A172 (cell line): ENCODE data around the gene KCNC1. TPM values are rescaled to one million over a fixed set of nuclear protein-coding genes. Genes with fewer than 3 reads are reported as not detected.
A peak's percentile ranks its signal among the peaks of the same experiment; 100 is the strongest.

Experiments
- DNase-seq: peaks from one replicate; pipeline ENCODE4 v3.0.0-alpha.2; 2015; ENCODE audit warnings: low spot score
- total RNA-seq: library from RNA; depleted of rRNA; stranded (reverse); fragments of >200 nt; shearing (Covaris generic); gene quantifications from 2 replicates; pipeline ENCODE4 v1.2.3, GENCODE V29; 2014; rRNA removed

Gene KCNC1
- not detected in 2 replicates for total RNA-seq

DNA sequence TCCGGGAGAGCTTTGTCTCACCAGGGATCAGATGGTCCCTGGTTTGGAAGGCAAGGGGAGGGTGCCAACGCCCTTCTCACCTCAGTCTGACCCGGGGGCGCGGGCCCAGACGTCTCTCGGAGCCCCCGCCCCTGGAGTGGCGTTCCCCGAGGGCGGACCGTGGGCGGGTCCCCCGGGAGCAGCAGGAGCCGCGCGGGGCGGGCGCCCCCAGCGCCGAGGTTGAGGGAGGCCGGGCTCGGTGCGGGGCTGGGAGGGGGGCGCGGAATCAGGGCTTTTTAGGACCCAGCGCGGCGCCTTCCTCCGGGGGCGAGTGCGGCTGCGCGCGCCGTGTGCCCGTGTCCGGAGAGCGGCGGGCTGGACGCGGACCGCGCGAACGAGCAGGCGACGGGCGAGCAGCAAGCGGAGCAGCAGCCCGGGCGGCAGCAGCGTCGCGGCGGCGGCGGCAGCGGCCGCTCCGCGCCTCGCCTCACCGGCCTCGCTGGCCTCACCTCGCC is at the start of gene KCNC1:
TSS of gene KCNC1 (plus strand) at position 364 of the 494 bp plus-strand sequence. CDS start 1,222 bp downstream, outside the sequence.
- peak; percentile 16 for DNase-seq

DNA sequence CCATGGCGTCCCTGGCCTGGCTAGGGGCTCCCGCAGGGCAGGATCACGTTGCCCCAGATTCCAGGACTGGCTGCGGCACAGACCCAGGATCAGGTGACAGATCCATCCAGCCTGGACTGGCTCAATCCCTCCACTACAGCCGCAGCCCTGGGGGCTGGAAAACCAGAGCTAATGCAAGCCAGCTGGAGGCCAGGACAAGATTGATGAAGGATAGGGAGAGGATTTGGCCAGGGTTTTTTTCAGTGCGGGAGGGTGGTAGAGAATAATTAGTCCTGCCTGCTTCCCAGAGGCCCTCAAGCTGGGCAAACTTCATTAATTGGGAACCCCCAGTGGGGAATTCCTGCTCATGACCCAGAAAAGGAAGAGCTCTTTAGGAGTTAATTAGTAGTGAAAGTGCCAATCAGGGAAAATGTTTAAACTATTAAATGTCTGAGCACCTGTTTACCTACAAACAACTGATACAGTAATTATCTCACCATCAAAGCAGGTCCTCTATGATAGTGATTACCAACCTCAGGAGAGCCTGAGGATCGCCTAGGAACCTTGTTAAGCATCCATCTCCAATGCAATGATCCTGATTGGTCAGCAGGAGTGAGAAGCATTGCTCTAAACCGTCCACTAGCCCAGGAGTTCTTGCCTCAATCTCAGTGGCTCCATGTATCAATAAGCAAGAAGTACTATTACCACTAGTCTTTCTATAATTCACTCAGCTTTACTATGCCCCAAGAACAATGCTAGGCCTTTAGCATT is 48.2 kb upstream of the KCNC1 start:
- DNase-seq = no peak

DNA sequence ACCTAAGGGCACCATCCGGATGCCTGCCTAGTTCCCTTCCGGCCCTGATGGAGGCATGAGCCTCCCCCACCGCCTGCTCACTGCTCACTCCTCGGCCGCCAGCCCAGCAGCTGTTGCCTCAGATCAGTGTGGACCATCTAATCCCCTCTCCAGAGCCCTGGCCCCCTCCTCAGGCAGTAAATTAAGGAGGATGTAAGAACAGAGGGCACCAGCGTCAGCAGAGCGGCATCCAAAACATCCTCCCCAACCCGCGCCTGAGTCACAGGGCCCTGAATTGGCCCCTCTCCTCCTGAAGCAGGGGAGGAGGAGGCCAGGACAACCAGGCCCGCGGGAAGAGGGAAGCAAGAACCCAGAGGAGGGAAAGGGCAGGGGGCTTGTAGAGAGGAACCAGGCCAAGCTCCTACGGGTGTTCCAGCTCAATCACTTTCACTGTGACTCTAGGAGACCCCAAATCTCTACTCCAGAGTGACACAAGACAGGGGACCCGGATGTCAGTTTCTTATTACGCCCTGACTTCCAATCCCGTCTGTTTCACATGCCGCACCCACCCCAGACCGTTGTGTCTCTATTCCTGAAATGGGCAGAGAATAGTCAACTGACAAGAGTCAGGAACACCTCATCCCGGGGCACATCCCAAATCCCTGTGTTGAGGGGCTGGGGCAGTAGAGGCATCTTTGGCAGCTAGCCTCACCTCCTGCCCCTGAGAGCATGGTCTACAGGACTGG is 46.5 kb upstream of the KCNC1 start:
- no peak for DNase-seq

DNA sequence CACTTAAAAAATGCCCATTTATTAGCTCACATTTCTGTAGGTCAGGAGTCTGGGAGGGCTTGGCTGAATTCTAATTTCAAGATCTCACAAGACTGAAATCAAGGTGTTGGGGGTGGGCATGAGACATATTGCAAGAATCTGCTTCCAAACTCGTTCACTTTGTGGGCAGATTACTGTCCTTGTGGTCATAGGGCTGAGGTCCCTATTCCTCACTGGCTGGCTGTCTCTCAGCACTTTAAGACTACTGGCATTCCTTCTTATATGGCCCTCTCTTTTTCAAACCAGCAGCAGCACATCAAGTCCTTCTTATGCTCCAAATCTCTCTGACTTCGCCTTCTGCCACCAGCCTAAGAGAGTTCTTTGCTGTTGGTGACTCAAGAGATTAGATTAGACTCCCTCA is 43.0 kb upstream of the KCNC1 start:
- DNase-seq = no peak

DNA sequence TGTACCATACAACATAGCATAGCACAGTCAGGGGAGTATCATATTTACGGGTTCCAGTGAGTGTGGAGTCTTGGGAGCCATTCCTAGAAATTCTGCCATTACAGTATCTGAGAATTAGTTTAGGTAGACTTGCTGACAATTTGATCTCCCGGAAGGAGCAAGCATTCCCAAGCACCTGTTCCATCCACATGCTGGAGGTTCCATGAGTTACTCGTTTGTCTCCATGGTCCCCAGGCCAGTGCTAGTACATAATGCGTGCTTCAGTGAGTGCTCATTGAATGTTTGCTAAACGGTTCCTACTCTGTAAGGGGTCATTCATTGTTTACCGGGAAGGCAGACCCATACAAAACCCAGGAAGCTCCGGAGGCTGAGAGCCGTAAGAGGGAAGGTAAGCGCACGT is 42.6 kb upstream of the KCNC1 start:
- DNase-seq = no peak

DNA sequence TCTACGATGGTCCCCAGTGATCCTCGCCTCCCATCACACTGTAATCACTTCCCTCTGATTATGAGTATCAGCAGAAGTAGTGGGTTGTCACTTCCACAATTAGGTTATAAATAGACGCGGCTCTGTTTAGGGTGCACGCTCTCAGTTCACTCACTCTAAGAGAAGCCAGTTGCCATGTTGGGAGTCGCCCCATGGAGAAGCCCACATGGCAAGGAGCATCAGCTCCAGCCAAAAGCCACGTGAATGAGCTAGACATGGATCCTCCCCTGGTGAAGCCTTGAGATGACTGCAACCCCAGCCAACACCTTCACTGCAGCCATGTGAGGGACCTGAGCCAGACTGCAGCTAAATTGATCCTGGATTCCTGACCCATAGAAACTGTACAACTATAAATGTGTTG is 41.6 kb upstream of the KCNC1 start:
- no peak for DNase-seq

DNA sequence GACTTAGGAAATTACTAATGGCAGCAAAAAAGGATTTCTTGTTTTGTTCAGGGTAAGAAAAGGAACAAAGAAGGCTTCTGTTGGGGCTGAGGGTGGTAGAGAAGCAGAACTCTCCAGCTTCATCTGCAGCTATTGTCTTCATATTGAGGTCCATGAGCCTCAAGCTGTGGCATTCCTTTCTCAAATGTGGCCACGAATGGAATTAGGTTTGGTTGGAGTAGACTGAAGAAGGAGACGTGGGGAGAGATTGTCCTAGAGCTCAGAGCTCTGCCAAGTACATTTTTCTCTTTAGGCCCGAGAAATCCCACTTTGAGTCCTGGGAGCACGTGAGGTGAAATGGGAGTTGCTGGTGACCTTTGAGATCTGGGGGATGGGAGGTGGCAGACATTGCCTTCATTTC is 41.0 kb upstream of the KCNC1 start:
- DNase-seq = no peak

DNA sequence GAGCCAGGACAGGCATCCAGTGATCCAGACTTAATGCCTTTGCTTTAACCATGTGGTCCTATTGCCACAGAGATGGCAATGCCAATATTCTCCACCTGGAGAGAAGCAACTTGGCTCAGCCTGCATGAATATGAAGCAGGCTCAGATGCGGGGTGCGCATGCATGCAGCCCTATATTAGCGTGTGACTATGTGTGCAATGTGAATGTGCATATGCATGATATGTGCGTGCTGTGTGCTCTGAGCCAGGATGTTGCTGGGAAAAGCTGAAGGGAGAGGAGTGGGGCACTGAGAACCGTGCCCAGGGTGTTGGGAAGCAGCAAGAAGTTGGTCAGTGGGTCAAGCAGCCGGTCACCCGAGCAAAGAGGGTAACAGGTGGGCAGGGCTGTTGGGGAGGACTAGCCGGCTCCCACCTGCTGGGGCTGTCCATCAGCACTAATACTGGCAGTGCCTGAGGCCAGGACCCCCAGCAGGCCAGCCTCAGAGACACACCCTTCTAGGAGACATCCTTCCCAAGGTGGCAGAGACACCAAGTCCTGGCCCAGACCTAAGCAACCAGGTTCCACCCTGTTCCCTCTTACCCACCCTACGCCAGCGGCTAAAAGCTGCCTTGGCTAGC is 40.0 kb upstream of the KCNC1 start:
- DNase-seq = no peak

DNA sequence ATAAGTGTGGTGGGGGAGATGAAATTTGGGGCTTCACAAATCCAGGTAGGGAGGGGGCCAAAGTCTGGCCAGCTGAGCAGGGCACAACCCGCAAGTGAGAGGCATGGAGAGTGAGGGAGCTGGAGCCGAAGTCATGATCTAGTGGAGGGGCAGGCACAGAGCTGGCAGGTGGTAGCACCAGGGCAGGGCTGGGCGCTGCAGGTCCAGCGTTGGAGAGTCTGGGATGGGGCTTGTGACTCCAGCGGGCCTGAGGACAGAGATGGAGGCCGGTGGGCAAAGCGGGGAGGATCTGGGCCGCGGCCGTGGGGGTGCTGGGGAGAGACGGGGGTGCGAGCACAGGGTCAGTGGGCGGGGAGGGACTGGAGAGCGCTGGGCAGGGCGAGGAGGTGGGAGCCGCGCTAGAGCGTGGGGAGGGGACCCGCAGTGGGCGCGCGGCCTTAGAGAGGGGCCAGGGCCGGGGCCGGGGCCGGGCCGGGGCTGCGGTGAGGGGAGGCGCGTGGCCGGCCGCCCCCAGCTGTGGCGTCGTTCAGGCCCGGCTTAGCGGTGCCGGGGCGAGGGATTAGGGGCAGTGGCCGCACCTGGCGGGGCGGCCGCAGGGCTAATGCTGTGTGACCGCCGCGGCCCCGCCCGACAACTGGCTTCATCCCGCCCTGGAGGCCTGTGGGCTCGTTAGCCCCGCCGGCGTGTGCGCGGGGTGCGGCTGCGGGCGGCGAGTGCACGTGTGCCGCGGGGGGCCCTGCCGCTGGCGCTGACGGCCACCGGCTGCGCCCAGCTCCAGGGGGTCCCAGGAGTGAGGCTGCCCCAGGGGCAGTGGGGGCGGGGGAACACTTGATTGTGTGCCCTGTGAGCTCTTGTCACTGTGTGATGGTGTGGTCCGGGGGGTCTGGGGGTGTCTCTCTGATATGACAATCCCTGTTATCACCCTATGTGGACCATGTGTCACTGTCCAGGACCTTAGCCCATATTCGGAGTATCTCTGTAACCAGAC is 38.8 kb upstream of the KCNC1 start:
- no peak for DNase-seq

DNA sequence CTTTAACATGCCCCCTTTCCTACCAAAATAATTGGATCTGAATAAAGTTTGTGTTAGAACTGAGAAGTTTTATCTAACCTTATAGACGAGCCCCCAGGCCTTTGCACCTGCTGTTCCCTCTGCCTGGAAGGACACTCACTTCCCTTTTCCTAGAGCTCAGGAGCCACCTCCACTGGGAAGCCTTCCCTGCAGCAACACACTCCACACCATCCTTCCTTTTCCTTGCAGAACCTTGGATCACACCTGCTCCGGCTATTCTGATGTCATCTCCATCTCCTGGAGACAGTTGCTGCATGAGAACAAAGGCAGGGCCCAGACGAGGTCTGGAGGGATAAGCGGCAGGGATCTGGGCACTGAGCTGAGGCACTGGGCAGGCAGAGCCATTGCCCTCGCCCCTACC is 37.8 kb upstream of the KCNC1 start:
- no peak for DNase-seq

DNA sequence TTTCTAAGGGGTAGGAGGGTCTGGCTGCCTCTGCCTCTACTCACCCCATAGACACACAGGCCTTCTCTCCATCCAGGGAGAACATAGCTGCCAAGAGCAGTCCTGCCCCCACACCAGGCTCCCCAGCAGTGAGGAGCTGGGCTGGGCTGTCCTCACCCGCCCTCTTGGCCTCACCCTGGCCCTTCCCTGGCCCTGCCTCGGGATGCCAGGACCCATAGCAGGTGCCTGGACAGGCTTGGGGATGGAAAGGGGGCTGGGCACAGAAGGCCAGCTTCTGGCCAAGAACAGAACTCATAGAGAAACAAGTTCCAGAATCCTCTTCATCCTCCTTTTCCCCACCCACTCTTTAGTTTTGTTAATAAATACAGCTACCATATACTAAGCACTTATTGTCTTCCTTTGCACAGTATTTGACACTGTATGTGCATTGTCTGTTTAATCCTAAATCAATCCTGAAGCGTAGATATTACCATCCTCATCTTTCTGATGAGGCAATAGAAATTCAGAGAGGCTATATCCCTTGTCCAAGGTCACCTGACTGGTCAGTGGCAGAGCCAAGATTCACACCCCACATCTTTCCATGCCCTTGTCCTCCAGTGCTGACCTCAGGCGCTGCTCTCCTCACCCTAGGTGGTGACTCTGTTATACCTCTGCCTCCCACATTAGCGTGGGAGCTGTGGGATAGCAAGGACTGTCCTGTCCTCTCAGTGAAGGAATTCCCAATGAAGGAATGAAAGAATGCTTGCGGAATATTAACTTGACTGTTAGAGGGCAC is 37.2 kb upstream of the KCNC1 start:
- DNase-seq = no peak

DNA sequence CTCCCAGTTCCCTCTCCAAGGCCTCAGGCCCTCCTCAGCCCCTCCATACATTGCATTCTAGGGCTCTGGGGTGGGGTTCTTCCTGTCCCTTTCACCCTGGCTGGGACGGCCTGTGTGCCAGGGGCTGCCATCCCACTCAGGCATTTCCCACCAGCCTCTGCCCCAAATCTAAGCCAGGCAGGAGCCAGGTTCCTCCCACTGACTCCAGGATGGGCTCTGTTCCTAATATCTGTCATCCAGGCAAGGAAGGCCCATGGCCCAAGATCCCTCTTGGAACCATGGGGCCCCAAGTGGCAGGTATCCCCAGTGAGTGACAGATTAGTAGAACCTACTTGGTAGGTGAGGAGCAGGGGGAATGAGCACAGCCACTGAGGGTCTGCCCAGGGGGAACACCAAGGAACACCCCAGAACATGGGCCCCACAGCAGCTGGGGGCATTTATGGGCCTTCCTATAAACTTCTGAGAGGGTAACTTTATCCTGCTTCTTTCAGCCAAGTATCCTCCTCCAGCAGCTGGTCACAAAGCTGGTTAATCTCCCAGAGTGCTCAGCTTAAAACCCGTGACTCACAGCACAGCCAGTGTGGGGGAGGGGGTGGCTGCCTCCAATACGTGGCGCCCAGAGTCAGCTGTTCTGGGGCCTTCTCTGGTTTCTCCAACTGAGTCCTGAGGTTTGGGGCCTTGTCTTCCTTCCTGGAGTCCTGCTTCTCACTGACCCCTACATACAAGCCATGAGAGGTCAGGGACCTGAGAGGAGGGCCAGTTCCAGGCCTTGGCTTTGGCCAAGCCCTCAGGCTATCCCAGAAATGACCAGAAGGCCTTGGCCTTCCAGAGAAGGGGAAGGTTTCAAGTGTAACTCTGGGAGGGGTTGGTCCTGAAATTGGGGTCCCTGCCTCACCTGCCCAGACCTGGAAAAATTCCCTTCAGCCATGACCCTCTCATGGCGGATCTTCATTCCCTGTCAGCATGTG is 35.1 kb upstream of the KCNC1 start:
- no peak for DNase-seq

DNA sequence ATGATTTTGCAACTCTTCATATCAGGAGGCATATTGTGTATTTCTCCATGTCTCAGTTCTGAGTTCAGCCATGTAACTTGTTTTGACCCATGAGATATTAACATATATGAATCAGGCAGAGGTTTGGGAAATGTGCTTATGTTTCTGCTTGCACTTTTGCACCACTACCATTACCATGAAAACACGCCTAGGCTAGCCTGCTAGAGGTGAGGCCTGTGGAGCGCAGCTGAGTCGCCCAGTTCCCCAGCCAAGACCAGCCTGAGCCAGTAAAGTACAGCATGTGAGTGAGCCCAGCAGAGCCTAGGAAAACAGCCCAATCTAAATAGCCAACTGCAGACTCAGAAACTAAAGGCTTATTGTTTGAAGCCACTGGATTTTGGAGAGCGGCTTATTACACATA is 33.6 kb upstream of the KCNC1 start:
- DNase-seq = no peak

DNA sequence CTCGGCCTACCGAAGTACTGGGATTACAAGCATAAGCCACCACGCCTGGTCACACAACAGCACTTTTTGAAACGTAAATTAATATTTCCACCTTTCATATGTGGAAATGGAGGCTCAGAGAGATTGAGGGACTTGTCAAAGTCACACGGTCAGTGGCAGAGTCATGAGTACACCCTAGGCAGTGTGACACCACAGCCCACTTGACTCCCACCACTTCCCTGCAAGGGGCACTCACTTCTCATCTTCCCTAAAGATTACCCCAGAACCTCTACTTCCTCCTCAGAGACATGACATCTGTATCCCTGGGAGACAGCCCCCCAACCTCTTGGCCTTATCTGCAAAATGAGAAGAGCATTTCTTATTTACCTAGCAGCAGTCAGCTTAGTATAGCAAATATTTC is 31.7 kb upstream of the KCNC1 start:
- no peak for DNase-seq

DNA sequence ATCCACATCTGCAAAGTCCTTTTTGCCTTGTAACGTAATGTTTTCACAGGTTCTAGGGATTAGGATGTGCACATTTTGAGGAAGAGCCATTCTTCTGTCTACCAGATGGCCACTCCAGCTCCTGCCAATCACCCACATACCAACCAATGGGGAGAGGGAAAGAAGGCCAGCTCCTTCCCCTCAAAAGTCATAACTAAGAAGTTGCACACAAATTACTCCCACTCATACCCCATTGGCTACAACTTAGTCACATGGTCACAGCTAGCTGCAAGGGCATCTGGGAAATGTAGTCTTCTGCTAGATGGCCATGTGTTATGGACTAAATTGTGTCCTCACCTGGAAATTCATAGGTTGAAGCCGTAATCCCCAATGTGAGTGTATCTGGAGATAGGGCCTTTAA is 30.6 kb upstream of the KCNC1 start:
- DNase-seq = peak; percentile 53

DNA sequence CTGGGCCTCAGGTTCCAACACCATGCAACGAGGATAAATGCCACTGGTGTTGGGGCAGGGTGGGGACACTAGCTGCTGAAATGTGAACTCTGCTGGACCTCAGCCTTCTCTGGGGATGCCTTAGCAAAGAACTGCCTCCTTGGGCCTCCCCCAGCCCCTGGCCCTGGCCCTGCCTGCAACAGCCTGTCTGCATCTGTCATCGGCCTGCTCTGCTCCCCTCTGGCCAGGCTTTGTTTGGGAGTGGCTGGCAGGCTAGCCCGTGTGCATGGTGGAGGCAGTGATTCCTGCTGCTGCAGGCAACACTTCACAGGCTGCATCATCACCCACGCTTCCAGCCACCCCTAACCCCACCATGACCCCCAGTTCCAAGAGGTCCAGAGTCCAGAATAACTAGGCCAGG is 26.8 kb upstream of the KCNC1 start:
- DNase-seq = no peak

DNA sequence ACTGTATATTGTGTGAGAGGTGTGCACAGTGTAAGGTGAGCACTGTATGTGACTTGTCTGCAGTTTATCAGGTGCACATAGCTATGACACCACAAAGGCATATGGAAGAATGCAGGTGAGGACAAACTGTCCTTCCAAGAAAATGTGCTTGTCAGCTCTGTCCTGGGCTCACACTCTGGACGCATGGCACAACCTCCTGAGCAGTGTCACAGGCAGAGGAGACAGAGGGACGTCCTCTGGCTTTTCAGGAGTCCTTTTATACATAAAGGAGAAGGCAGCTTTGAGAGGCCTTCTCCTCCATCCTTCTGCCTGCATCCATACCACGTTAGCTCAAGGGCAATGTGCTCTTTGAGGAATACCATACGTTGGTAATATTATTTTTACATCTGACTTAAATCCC is 22.7 kb upstream of the KCNC1 start:
- DNase-seq = no peak

DNA sequence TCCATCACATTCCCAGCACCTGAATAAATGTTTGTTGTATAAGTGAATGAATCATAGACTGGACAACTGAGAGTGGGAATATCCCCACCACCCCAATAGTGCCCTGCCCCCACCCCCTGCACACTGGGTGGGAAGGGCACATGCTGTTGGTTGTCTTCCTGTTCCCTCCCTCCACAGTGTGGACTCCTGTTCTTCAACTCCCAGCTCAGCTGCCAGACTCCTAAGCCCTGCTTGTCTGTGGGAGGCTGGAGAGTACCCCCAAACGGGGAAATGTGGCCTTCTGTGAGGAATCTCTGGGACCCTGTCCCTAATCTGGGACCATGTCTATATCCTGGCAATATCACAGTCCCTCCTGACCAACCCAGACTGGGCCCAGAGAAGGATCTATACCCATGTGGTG is 20.7 kb upstream of the KCNC1 start:
- no peak for DNase-seq

DNA sequence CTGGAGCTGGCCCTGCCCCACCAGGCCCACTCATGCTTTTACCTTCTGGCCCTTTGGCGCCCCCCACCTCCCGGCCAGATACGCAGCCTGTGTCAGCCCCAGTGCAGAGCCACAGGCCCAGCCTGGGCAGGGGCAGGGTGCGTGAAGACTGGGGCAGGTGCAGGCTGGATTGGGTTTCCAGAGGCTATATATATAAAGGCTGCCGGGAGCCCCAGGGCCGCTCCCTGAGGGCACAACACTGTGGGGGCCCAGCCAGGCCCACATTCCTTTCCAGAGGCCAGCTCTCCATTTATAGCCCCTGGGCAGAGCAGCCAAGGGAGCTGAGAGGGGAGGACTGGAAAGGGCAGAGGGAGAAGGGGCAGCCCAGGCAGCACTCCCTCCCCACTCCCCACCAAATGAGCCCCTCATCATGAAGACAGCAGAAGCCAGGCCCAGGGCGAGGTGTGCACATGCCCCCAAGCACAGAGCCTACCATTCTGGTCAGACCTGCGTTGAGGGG is 20.2 kb upstream of the KCNC1 start:
- no peak for DNase-seq
